Muscle of arm (tissue), 12 donors: ENCODE measurements around the gene TMEM94. TPM values are rescaled to one million over a fixed set of nuclear protein-coding genes. Genes with fewer than 3 reads are reported as not detected.
"Not testable (repeated sequence)": the region's sequence is repeated elsewhere in the genome, so short reads cannot be mapped to it uniquely, and the experiment has no call there.

Experiments used
- DNase-seq: peaks from one replicate; pipeline ENCODE4 v3.0.0-alpha.2; 2013
- polyA plus RNA-seq, 12 donors: library from polyadenylated mRNA; unstranded; fragments of 120-200 nt; gene quantifications; one replicate each; pipeline ENCODE4 v1.2.1, GENCODE V29; 2013; ENCODE audit not compliant: insufficient read length in 12 of 12

The TMEM94 gene
- polyA plus RNA-seq, 12 donors, result 43.9 to 87.2 (median 57.4) TPM; not detected in 1

- peak; percentile 67 for DNase-seq
Measured at GRCh38 chr17:75475851-75476250, 19.4 kb downstream of the TMEM94 start.

- DNase-seq, result no peak
Measured at GRCh38 chr17:75476271-75476671, 19.8 kb downstream of the TMEM94 start.

DNA sequence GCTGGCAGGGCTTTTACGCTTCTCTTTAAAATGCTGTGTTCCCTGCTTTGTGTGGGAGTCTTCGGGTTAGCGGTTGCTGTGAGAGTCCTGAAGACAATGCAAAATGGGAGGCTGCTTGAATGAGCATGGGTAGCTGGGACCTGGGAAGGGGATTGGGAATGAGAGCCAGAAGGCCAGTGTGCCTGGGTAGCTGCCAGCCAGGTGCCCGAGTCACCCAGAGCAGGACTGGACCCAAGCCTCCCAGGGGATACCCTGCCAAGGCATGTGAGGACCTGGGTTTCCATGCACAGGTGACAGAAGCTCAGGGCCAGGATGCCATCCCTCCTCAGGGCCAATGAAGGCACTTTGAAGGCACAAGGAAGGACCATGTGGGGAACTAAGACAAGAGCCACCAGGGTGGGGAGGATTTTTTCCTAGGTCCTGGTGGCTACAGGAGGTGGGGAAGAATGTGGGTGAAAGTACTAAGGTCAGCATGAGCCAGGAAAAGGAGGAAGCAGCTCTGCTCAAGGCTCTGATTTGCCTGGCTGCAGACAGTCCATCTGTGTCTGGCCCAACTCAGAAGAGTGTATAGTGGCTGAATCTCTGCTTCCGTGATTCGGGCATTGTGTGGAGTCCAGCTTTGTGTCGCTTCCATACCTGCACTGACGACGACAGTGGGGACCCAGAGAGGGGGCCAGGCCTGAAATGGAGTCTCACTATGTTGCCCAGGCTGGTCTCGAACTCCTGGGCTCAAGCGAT lies 20.5 kb downstream of the TMEM94 start:
- DNase-seq, result no peak

- not testable (repeated sequence) for DNase-seq
Measured at GRCh38 chr17:75477490-75477862, 21.0 kb downstream of the TMEM94 start.

DNA sequence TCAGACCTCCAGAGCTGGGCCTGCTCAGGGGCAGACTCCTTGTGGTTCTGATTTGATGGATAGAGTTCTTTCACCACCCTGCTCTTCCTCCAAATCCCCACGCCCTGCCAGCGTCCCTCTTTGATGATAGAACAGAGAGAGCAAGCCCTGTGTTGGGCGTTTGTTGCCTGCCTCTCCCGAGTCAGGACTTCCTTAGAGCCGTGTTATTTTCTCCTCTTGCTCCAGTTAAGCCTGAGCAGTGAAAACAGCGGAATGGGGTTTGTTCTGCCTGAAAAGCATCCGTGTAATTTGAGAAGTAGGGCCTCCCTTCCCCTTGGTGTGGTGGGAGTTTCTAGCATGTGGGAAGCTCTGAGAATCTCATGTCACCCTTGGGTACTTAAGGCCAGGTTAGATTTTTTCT lies 22.1 kb downstream of the TMEM94 start:
- no peak for DNase-seq

- no peak for DNase-seq
Measured at GRCh38 chr17:75480281-75480680, 23.8 kb downstream of the TMEM94 start.

DNA sequence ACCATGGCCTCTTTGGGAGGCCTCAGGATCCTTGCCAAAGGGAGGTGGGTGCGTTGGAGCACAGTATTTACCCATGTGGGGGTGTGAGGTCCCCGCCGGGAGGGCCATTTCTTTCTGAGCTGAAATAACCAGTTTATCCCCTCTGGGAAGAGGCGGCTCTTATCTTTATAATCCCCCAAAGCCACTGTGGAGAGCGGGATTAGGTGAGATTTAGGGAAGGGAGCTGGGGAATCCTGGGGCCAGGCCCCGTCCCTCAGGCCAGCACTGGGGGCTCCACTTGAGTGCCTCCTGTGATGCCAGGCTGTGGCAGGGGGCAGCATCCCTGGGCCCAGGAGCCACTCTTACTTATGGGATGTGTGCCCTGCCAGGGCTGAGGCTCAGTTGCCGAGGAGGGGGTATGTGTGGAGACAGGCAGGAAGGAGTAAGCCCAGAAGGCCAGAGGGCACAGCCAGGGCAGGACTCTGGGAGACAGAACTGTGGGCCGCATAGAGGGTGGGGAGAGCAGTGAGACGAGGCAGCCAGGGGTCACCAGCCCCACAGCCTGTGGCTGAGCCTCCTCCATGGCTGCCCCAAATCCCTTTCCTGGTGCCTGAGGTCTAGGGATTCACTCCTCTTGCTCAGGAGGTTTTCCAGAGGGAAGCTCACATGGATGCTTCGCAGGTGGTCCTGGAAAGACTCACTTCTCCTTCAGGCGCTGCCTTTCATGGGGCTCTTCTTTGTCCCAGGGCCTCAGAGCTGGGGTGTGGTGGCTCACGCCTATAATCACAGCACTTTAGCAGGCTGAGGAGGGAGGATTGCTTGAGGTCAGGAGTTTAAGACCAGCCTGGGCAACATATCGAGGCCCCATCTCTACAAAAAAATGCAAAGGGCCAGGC lies 25.0 kb downstream of the TMEM94 start:
- DNase-seq, result no peak

- no peak for DNase-seq
Measured at GRCh38 chr17:75482098-75482942, 25.9 kb downstream of the TMEM94 start.

- no peak for DNase-seq
Measured at GRCh38 chr17:75485688-75486087, 29.3 kb downstream of the TMEM94 start.

DNA sequence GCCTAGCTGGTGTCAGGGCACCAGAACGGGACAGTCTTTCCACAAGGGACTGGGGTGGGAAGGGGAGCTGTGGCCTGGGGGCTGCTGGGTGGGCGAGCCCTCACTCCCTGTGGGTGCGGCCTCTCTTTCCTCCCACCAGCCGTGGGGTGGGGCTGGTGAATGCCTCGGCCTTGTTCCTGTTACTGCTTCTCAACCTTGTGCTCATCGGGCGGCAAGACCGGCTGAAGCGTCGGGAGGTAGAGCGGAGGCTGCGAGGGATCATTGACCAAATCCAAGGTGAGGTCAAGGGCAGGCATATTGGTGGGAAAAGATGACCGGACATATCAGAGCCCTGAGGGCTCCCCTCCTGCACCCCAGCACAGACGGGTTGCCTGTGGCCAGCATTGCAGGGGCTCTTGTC lies 29.7 kb downstream of the TMEM94 start:
- no peak for DNase-seq

DNA sequence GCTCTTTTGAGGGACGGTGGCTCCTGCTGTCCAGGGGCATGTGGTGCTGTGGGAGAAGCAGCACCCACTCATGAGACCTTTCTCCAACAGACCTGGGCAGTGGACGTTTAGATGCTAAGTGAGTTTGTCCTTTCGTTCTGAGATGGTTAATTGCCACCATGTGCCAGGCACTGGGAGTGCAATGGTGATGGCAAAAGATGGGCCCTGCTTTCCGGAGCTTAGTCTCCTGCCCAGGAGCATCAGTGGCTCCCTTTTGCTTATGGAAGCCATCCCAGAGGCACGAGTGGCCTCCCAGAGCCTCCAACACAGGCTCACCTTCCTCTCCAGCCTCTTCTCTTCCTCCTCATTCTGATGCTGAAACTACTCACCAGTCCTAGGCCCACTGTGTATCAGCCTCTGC lies 30.5 kb downstream of the TMEM94 start:
- no peak for DNase-seq

DNA sequence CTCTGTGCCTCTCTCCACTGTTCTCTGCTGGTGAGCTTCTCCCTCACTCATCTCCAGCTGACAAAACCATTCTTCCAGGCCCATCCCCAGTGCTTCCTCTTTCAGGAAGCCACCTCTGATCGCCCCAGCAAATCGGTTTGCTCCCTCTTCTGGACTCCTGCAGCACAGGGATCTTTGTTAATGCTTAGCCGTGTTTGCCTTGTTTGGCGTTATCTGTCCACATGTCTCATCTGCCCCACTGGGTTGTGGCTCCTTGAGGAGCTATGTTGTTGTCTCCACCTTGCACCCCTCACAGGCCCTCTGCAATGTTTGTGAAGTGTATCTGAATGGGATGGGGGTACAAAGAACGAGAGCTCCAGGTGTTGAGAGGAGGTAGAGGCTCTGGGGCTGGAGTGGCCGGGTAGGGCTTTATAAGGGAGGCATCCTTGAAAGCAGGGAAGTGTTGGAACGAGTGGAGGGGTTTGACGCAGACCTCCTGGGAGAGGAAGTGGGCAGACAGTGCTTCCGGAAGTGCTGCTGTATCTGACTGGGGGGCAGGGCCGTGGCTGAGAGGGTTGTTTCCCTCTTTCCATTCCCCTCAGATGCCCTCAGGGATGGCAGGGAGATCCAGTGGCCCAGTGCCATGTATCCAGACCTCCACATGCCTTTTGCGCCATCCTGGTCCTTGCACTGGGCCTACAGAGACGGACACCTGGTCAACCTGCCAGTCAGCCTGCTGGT lies 31.1 kb downstream of the TMEM94 start:
- DNase-seq, result no peak

GRCh38 chr17:75488693-75489510 lies 32.5 kb downstream of the TMEM94 start:
- no peak for DNase-seq

GRCh38 chr17:75489511-75489955 lies 33.1 kb downstream of the TMEM94 start:
- DNase-seq, result no peak

DNA sequence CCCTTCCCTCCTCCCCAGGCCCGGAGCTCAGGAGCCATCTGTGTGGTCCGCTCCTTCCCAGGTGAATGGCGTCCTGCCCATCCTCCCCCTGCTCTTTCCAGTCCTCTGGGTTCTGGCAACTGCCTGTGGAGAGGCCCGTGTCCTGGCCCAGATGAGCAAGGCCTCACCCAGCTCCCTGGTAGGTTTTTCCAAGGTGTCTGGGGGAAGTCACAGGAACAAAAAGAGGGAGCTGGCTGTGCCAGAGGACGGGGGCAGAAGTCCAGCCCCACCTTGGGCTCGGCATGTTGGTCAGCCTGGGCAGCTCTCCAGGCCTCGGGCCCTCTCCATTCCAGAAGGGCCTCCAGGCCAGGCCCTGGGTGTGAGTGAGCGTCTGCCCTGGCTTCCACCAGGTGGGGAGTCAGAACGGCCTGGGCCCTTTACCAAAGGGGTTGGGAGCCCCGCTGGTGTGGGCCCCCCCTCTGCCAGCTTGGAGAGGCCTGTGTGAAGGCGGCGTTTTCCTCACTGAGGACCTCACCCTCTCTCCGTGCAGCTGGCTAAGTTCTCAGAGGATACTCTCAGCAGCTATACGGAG lies 33.8 kb downstream of the TMEM94 start:
- no peak for DNase-seq

DNA sequence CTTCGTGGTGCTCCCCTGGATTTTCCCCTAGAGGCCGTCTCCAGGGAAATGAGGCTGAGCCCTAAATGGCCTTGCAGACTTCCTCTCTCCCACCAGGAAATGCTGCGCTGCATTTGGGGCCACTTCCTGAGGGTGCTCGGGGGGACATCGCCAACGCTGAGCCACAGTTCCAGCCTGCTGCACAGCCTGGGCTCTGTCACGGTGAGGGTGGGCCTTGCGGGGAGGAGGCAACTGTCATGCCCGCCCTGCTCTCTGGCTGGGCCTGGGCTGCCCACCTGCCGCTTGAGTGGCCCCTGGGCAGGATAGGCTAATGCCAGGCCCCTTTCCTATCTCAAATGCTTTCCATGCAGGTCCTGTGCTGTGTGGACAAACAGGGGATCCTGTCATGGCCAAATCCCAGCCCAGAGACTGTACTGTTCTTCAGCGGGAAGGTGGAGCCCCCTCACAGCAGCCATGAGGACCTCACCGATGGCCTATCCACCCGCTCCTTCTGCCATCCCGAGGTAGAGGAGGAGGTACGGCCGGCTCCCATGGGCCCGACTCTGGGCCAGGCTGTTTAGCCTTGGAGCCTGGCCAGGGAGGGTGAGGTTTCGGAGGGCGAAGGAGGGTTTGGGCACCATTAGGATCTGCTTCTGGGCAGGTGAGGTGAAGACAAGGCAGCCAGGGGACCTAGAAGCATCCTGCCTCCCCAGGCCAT lies 34.7 kb downstream of the TMEM94 start:
- DNase-seq, result no peak

DNA sequence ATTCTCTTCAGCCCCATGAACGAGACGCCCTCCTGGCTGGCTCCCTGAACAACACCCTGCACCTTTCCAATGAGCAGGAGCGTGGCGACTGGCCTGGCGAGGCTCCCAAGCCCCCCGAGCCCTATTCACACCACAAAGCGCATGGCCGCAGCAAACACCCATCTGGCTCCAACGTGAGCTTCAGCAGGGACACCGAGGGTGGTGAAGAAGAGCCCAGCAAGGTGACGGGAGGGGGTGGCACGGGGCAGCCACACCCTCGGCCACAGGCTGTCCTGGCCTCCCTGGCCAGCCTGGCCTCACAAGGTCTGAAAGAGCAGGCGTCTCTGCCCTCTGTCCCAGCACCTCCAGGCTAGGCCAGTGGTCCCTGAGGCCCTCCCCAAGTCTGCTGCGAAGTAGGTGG lies 35.2 kb downstream of the TMEM94 start:
- DNase-seq, result no peak

GRCh38 chr17:75492555-75493168 lies 36.2 kb downstream of the TMEM94 start:
- DNase-seq, result no peak
